Adrenal gland (tissue), 12 donors: ENCODE data around the gene LRRC53. TPM values are rescaled to one million over a fixed set of nuclear protein-coding genes. Genes with fewer than 3 reads are reported as not detected.

Experiments
- DNase-seq, 7 donors: peaks; one replicate each; pipeline ENCODE4 v3.0.0-alpha.2; 2019 to 2020
- H3K27ac ChIP-seq, 5 donors: fragments of 200-600 bp; sonication (generic) in 4 of 5; 1 replicate in 3 of 5; 2 replicates in 2 of 5; pipeline versions ENCODE4 v1.5.1 to v1.8.0; 2016 to 2020; ENCODE audit warnings: mild to moderate bottlenecking in 1 of 5
- H3K27me3 ChIP-seq: fragments of 200-600 bp; 2 replicates; pipeline ENCODE4 v1.8.0; 2021
- H3K36me3 ChIP-seq, 2 donors: fragments of 200-600 bp; replicated peaks in 1 of 2; 1 replicate in 1 of 2; 2 replicates in 1 of 2; pipeline versions ENCODE4 v1.5.1 to v1.8.0; 2018 to 2022
- H3K4me1 ChIP-seq, 2 donors: fragments of 200-600 bp; replicated peaks in 1 of 2; 1 replicate in 1 of 2; 2 replicates in 1 of 2; pipeline versions ENCODE4 v1.5.1 to v1.8.0; 2018 to 2021
- H3K4me3 ChIP-seq, 4 donors: fragments of 200-600 bp; sonication (generic) in 3 of 4; one replicate each; pipeline ENCODE4 v1.5.1; 2016 to 2018
- H3K9me3 ChIP-seq, 3 donors: fragments of 200-600 bp; sonication (generic) in 1 of 3; replicated peaks in 1 of 3; 1 replicate in 2 of 3; 2 replicates in 1 of 3; pipeline versions ENCODE4 v1.5.1 to v1.8.0; 2016 to 2021
- POLR2A ChIP-seq, 2 donors: fragments of 450-650 bp; IDR thresholded peaks; one replicate each; pipeline ENCODE4 v1.6.1; 2017; ENCODE audit warnings: antibody characterized with exemption in 2 of 2, mild to moderate bottlenecking in 2 of 2, moderate library complexity in 1 of 2
- WGBS, 4 donors: extraction: QIAGEN DNeasy Blood & Tissue Kit in 2 of 4; methylation state at CpG; one replicate each; pipeline versions ENCODE4 v1.1.5 to v1.1.7; 2013 to 2017; 5-methylcytosine and 5-hydroxymethylcytosine counted together
- intact Hi-C, 2 donors: fragments of 100-400 bp; cut with DNase I; formaldehyde crosslinking; loops; one replicate each; pipeline versions ENCODE4 v1.14.1 to v1.15.0; 2022 to 2023
- polyA plus RNA-seq, 3 donors: library from polyadenylated mRNA; stranded (reverse); fragments of 200-250 nt in 2 of 3; fragments of 350-450 nt in 1 of 3; fragmentation: Illumina TruSeq in 1 of 3; extraction: RNeasy Lipid Tissue Mini Kit (QIAGEN cat#74804) in 1 of 3; gene quantifications; one replicate each; pipeline ENCODE4 v1.2.3, GENCODE V29; 2013 to 2014
- total RNA-seq, 9 donors: library from RNA; depleted of rRNA in 4 of 9; stranded (reverse); fragments of >200 nt in 4 of 9; fragments of 120-200 nt in 1 of 9; fragmentation: NEBNext Ultra II Directional in 1 of 9; extraction: Animal tissue kit (Norgen Biotek cat#: 25700) in 1 of 9; gene quantifications; one replicate each; pipeline versions ENCODE4 v1.1.0 to v1.2.4, GENCODE V29; 2013 to 2023
- TF ChIP-seq, protein P1 (sequence below), 6 experiments: fragments of 450-650 bp in 4 of 6; fragments of 200-600 bp in 2 of 6; sonication (generic) in 1 of 6; IDR thresholded peaks; 1 replicate in 5 of 6; 2 replicates in 1 of 6; pipeline versions ENCODE4 v1.5.1 to v1.8.0; 2016 to 2021; ENCODE audit warnings: antibody characterized with exemption in 6 of 6, mild to moderate bottlenecking in 2 of 6, moderate library complexity in 1 of 6
- donor health status: healthy with polysubstance abuse.
- donor health status: Bipolar disorder and iron deficiency.
- donor health status: DM: yes; HTN: yes; CAD: no.
- donor health status: DM: no; HTN: no; CAD: no.
- donor health status: DM: no; HTN: no; CAD: no.
- donor health status: DM: yes; HTN: yes; CAD: no.

LRRC53 gene
- total and polyA plus RNA-seq, 12 donors = not detected

GRCh38 chr1:74504933-74505512 lies 7.4 kb downstream of the LRRC53 start:
- no peaks in the 10 kb centered on the region for H3K4me1 ChIP-seq

DNA sequence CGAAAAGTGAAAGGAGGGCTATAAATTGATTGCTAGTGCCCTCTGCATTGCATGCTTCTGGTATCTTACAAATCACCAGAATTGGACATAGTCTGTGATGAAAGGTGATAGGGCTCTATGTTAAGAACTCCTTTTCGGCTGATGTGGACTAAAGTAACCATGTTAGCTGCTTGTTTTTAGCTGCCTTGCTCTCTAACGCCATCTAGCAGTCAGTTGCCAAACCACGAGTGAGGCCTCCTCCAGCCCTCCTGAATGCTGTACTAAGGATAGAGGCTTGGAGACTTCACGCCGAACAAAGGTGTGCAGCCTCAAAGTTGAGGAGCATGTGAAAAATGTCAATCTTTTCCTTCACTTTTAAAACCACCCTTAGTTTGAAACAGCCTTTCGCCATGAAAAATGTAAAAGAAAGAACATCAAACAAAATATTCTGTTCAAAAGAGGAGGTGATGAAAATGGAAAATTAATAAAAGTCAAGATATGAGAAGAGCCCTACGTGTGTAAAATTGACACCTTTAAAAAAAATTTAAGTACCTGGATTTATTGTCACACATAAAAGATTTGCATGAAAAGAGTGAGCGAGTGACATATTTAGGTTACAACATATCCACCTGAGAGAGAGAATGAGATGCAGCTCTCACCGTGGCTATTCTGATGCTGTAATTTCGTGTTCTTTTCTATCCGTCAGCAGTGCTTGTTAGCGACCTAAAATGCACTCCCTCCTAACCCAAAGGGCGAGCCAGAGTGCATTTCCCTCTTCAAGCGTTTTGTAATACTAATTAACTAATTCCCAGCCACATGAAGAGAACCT lies 8.1 kb downstream of the LRRC53 start:
- peak; percentile 36 to 88 (median 43) for DNase-seq
- Histone ChIP-seq H3K9me3 (no peaks in the 10 kb centered on the region), H3K36me3 (no peaks in the 10 kb centered on the region), H3K4me1 (no peaks in the 10 kb centered on the region), H3K27ac (peak overlapping the region in 1 of 5 donors; percentile 46), H3K27me3 (no peaks in the 10 kb centered on the region), H3K4me3 (no peak overlapping the region)
- WGBS, 4 donors = 44 to 56% (median 46%) methylated on average over 15 of the region's 15 CpGs
- intact Hi-C loops = no loop called here
- no peak for TF ChIP-seq POLR2A (IDR thresholded peaks at IDR 0.05)
- TF ChIP-seq, protein P1, sequence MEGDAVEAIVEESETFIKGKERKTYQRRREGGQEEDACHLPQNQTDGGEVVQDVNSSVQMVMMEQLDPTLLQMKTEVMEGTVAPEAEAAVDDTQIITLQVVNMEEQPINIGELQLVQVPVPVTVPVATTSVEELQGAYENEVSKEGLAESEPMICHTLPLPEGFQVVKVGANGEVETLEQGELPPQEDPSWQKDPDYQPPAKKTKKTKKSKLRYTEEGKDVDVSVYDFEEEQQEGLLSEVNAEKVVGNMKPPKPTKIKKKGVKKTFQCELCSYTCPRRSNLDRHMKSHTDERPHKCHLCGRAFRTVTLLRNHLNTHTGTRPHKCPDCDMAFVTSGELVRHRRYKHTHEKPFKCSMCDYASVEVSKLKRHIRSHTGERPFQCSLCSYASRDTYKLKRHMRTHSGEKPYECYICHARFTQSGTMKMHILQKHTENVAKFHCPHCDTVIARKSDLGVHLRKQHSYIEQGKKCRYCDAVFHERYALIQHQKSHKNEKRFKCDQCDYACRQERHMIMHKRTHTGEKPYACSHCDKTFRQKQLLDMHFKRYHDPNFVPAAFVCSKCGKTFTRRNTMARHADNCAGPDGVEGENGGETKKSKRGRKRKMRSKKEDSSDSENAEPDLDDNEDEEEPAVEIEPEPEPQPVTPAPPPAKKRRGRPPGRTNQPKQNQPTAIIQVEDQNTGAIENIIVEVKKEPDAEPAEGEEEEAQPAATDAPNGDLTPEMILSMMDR (IDR thresholded peaks at IDR 0.05) = peak; percentile 24 to 66 (median 52)

More at GRCh38 chr1:74504933-74505512, 7.4 kb downstream of the LRRC53 start:
- Histone ChIP-seq H3K4me3 (no peak overlapping the region), H3K9me3 (no peaks in the 10 kb centered on the region), H3K36me3 (no peaks in the 10 kb centered on the region), H3K27ac (peak overlapping the region in 1 of 5 donors; percentile 48), H3K27me3 (no peaks in the 10 kb centered on the region)
- intact Hi-C loops = no loop called here
- peak in 1 of 7 donors; percentile 85 for DNase-seq
- TF ChIP-seq, protein P1 (IDR thresholded peaks at IDR 0.05) = no peak
- TF ChIP-seq POLR2A (IDR thresholded peaks at IDR 0.05) = no peak
- WGBS, 4 donors = 82 to 87% (median 83%) methylated on average over 11 of the region's 11 CpGs

GRCh38 chr1:74502858-74503257 lies 9.6 kb downstream of the LRRC53 start:
- DNase-seq = no peak
- Histone ChIP-seq H3K4me1 (no peaks in the 10 kb centered on the region), H3K9me3 (no peaks in the 10 kb centered on the region), H3K4me3 (no peak overlapping the region), H3K27me3 (no peaks in the 10 kb centered on the region), H3K27ac (no peak overlapping the region), H3K36me3 (no peaks in the 10 kb centered on the region)
- intact Hi-C loops = no loop called here
- WGBS, 4 donors = 56 to 68% (median 64%) methylated on average over 2 of the region's 2 CpGs
- TF ChIP-seq POLR2A (IDR thresholded peaks at IDR 0.05) = no peak
- TF ChIP-seq, protein P1 (IDR thresholded peaks at IDR 0.05) = no peak

DNA sequence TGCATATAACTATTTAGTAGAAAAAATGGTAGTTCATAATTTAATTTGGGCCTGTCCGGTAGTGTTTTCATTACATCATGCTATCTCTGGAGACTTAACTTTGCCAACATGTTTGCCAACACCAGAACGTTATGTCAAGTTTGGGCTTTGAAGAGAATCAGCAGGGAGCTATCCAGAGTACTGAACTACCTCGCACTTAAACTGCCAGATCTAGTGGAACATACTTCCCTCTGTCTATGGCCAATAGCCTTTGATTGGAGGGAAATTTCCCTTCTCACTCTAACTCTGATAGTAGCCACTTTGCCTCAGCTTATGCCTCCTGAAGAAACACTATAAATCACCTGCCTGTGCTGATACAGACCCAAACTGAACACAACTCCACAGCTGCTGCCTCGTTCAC lies 10.0 kb downstream of the LRRC53 start:
- TF ChIP-seq POLR2A (IDR thresholded peaks at IDR 0.05) = no peak
- TF ChIP-seq, protein P1 (IDR thresholded peaks at IDR 0.05) = no peak
- Histone ChIP-seq H3K4me3 (no peak overlapping the region), H3K36me3 (no peaks in the 10 kb centered on the region), H3K27me3 (no peaks in the 10 kb centered on the region), H3K27ac (no peak overlapping the region), H3K9me3 (no peaks in the 10 kb centered on the region), H3K4me1 (no peaks in the 10 kb centered on the region)
- 27 to 37% (median 32%) methylated on average over 4 of the region's 4 CpGs for WGBS, 4 donors
- peak in 1 of 7 donors; percentile 13 for DNase-seq
- intact Hi-C loops = no loop called here
